GM21390 (cell line): Measurements from ENCODE around the gene NKAIN2.
"Not testable (repeated sequence)": the region's sequence is repeated elsewhere in the genome, so short reads cannot be mapped to it uniquely, and the experiment has no call there.

ENCODE experiments used
- ATAC-seq: cut with Tn5 transposase; IDR thresholded peaks from one replicate; pipeline ENCODE4 v1.9.1; 2021; ENCODE audit not compliant: unreplicated experiment

NKAIN2 gene

GRCh38 chr6:124294574-124295200 lies 491.0 kb downstream of the NKAIN2 start:
- no peak for ATAC-seq

GRCh38 chr6:124297507-124297906 lies 493.8 kb downstream of the NKAIN2 start:
- ATAC-seq = no peak

- no peak for ATAC-seq
These were observed 495.1 kb downstream of the NKAIN2 start for GRCh38 chr6:124298730-124299129.

GRCh38 chr6:124300907-124301306 lies 497.2 kb downstream of the NKAIN2 start:
- not testable (repeated sequence) for ATAC-seq

- ATAC-seq = no peak
These were observed 500.3 kb downstream of the NKAIN2 start for GRCh38 chr6:124303971-124304370.

GRCh38 chr6:124310139-124310538 lies 506.5 kb downstream of the NKAIN2 start:
- ATAC-seq = no peak

GRCh38 chr6:124319410-124319809 lies 515.7 kb downstream of the NKAIN2 start:
- ATAC-seq = no peak

- ATAC-seq = no peak
These were observed 520.6 kb downstream of the NKAIN2 start for GRCh38 chr6:124324237-124324636.

GRCh38 chr6:124330197-124330596 lies 526.5 kb downstream of the NKAIN2 start:
- no peak for ATAC-seq

GRCh38 chr6:124334359-124334758 lies 530.7 kb downstream of the NKAIN2 start:
- no peak for ATAC-seq

GRCh38 chr6:124339610-124340334 lies 536.1 kb downstream of the NKAIN2 start:
- no peak for ATAC-seq

- ATAC-seq = not testable (repeated sequence)
These were observed 544.7 kb downstream of the NKAIN2 start for GRCh38 chr6:124348339-124348738.

- ATAC-seq = no peak
These were observed 551.5 kb downstream of the NKAIN2 start for GRCh38 chr6:124355146-124355545.

GRCh38 chr6:124356276-124356810 lies 552.7 kb downstream of the NKAIN2 start:
- no peak for ATAC-seq

- no peak for ATAC-seq
These were observed 553.1 kb downstream of the NKAIN2 start for GRCh38 chr6:124356811-124357210.

GRCh38 chr6:124368131-124368530 lies 564.5 kb downstream of the NKAIN2 start:
- ATAC-seq = no peak

- no peak for ATAC-seq
These were observed 568.4 kb downstream of the NKAIN2 start for GRCh38 chr6:124371974-124372475.

GRCh38 chr6:124373386-124373785 lies 569.7 kb downstream of the NKAIN2 start:
- ATAC-seq = no peak

GRCh38 chr6:124389127-124389526 lies 585.5 kb downstream of the NKAIN2 start:
- ATAC-seq = no peak

GRCh38 chr6:124393536-124393935 lies 589.9 kb downstream of the NKAIN2 start:
- ATAC-seq = no peak

- no peak for ATAC-seq
These were observed 592.7 kb downstream of the NKAIN2 start for GRCh38 chr6:124396361-124396760.
